Progenitor cell of endocrine pancreas (in vitro differentiated cells): ENCODE results near the gene RBM26. TPM values are rescaled to one million over a fixed set of nuclear protein-coding genes. Genes with fewer than 3 reads are reported as not detected.

Source experiments
- DNase-seq: peaks from one replicate; pipeline ENCODE4 v3.0.0; 2021; ENCODE audit warnings: low spot score; ENCODE audit not compliant: unreplicated experiment
- H3K27ac Mint-ChIP-seq: 2 replicates; pipeline ENCODE4 v1.8.0; 2021; ENCODE audit warnings: mild to moderate bottlenecking, moderate library complexity, mixed read lengths
- H3K27me3 Mint-ChIP-seq: 2 replicates; pipeline ENCODE4 v1.8.0; 2021; ENCODE audit warnings: mixed read lengths
- H3K36me3 Mint-ChIP-seq: 2 replicates; pipeline ENCODE4 v1.8.0; 2022; ENCODE audit warnings: mixed read lengths; ENCODE audit not compliant: insufficient read depth
- H3K4me1 Mint-ChIP-seq: 2 replicates; pipeline ENCODE4 v1.8.0; 2021; ENCODE audit warnings: low read depth, mixed read lengths
- H3K4me3 Mint-ChIP-seq: 2 replicates; pipeline ENCODE4 v1.8.0; 2021; ENCODE audit warnings: low read depth, mild to moderate bottlenecking, moderate library complexity, mixed read lengths
- H3K9me3 Mint-ChIP-seq: 2 replicates; pipeline ENCODE4 v1.8.0; 2021; ENCODE audit warnings: low read depth, mixed read lengths
- total RNA-seq: library from RNA; stranded (reverse); gene quantifications from 2 replicates; pipeline ENCODE4 v1.2.1, GENCODE V29; 2021
- TF ChIP-seq, protein P1 (sequence below): fragments of 200-600 bp; sonication (generic); IDR thresholded peaks from one replicate; pipeline ENCODE4 v1.5.0; 2021; ENCODE audit warnings: antibody characterized with exemption, mild to moderate bottlenecking; ENCODE audit not compliant: unreplicated experiment

Gene RBM26
- total RNA-seq, 1 donor from 2014 or later = 81.2 TPM

DNA sequence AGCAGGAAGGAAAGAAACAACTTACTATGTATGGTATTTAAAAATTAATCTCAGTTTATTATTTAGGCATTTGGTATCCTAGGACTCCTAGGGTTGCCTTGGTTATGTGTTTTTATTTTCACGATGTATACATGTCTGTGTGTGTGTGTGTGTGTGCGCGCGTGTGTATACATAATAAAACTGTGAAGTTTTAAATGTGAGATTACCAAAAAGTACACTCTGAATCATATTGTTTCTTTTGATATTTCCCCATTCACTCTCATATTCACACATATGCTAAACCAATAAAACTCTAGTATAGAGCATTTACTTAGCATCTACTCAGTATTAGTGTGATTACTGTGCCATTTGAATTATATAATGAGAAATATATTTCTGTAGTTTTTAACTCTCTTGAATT lies 44.1 kb upstream of the RBM26 start:
- Mint-ChIP-seq H3K27ac (no peak overlapping the region), H3K27me3 (peaks cover 28% of the 10 kb centered on the region), H3K4me3 (no peak overlapping the region), H3K4me1 (no peaks in the 10 kb centered on the region), H3K9me3 (no peaks in the 10 kb centered on the region), H3K36me3 (no peaks in the 10 kb centered on the region)
- DNase-seq = no peak
- TF ChIP-seq, protein P1, sequence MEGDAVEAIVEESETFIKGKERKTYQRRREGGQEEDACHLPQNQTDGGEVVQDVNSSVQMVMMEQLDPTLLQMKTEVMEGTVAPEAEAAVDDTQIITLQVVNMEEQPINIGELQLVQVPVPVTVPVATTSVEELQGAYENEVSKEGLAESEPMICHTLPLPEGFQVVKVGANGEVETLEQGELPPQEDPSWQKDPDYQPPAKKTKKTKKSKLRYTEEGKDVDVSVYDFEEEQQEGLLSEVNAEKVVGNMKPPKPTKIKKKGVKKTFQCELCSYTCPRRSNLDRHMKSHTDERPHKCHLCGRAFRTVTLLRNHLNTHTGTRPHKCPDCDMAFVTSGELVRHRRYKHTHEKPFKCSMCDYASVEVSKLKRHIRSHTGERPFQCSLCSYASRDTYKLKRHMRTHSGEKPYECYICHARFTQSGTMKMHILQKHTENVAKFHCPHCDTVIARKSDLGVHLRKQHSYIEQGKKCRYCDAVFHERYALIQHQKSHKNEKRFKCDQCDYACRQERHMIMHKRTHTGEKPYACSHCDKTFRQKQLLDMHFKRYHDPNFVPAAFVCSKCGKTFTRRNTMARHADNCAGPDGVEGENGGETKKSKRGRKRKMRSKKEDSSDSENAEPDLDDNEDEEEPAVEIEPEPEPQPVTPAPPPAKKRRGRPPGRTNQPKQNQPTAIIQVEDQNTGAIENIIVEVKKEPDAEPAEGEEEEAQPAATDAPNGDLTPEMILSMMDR = no peak

DNA sequence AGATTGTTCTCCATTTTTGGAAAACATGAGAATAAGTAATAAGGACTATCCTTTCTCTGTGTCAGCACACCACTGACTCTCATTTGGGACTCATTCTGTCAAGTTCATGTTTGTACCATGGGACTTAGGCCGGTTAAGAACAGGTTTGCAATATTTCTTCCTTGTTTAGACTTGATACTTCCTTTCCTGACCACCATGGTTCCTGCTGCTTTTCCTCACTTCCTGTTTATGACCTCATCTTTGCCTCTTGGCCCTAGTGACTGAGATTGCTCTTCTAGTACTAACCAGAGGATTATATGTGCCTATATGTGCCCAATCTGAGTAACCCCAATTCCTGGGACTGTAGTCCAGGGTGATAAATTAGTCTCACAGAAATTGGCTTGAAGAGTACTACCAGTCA lies 42.4 kb upstream of the RBM26 start:
- Mint-ChIP-seq H3K27ac (no peak overlapping the region), H3K27me3 (peaks cover 28% of the 10 kb centered on the region), H3K4me3 (no peak overlapping the region), H3K9me3 (no peaks in the 10 kb centered on the region), H3K36me3 (no peaks in the 10 kb centered on the region), H3K4me1 (no peaks in the 10 kb centered on the region)
- TF ChIP-seq, protein P1 = no peak
- no peak for DNase-seq

DNA sequence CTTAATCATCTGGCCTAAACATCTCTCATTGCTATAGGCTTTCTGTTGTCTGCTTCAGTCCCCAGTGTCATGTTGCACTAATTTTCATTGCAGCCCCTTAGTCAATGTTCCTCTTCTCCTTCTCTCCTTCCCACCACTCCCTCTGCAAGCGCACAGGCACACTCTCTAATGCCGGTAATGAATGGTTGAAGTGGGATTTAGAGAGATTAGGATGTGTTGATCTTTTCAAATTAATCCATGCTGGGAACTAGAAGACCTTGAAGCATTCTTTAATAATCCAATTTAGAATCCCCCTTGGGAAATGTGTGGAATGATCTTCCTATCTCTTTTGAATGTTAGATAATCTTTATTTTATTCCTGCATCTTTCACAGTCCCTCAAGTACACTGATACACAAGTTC lies 41.7 kb upstream of the RBM26 start:
- H3K27me3 Mint-ChIP-seq = peaks cover 28% of the 10 kb centered on the region
- no peak overlapping the region for H3K27ac Mint-ChIP-seq
- no peak overlapping the region for H3K4me3 Mint-ChIP-seq
- H3K9me3 Mint-ChIP-seq = no peaks in the 10 kb centered on the region
- no peaks in the 10 kb centered on the region for H3K36me3 Mint-ChIP-seq
- TF ChIP-seq, protein P1 = no peak
- no peaks in the 10 kb centered on the region for H3K4me1 Mint-ChIP-seq
- DNase-seq = no peak

DNA sequence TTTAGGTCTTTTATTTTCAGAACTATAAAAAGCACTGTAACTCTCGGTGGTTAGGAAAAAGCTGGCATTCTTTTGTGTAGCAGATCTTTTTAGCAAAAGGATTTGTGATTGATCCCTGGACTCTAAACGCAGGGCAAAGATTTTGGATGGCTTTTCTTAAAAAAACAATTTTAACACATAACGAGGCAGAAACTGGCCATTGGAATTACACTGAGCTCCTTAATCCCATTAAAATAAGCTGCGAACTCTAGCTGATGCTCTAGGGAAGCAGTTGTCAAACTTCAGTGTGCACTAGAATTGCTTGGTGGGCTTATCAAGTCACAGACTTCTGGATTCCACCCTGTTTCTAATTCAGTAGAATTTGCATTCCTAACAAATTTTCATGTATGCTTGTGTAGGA lies 41.1 kb upstream of the RBM26 start:
- peaks cover 25% of the 10 kb centered on the region for H3K27me3 Mint-ChIP-seq
- H3K4me1 Mint-ChIP-seq = no peaks in the 10 kb centered on the region
- no peak overlapping the region for H3K27ac Mint-ChIP-seq
- H3K4me3 Mint-ChIP-seq = no peak overlapping the region
- TF ChIP-seq, protein P1 = no peak
- H3K9me3 Mint-ChIP-seq = no peaks in the 10 kb centered on the region
- no peaks in the 10 kb centered on the region for H3K36me3 Mint-ChIP-seq
- no peak for DNase-seq

DNA sequence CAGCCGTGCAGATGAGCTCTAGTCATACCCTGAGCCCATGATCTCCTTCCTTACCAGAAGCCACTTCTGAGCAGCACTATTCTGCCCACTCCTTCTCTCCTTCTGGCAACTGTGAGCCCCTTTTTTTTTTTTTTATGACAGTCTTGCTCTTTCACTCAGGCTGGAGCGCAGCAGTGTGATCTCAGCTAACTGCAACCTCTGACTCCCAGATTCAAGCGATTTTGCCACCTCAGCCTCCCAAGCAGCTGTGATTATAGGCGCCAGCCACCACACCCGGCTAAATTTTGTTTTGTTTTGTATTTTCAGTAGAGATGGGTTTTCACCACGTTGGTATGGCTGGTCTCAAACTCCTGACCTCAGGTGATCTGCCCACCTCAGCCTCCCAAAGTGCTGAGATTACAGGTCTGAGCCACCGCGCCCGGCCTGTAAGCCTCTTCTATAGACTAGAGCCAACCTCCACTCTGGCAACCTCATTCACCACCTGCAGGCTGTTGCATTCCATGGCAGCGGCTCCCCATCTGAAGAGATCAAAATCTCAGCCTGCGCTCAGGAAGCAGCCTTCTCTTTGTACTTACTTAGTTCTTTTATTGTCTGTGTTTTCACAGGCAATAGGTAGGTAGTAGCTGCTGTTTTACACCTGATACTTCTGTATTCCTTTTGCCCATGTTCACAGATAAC lies 40.1 kb upstream of the RBM26 start:
- Mint-ChIP-seq H3K36me3 (no peaks in the 10 kb centered on the region), H3K4me1 (peaks cover 8% of the 10 kb centered on the region), H3K4me3 (no peak overlapping the region), H3K9me3 (no peaks in the 10 kb centered on the region), H3K27me3 (peaks cover 21% of the 10 kb centered on the region), H3K27ac (no peak overlapping the region)
- TF ChIP-seq, protein P1 = no peak
- DNase-seq = no peak
